ENCODE results near the gene ERBB2. TPM values are rescaled to one million over a fixed set of nuclear protein-coding genes. Genes with fewer than 3 reads are reported as not detected.
A peak's percentile ranks its signal among the peaks of the same experiment; 100 is the strongest.

ERBB2 gene
- total and polyA plus RNA-seq, 2 of the 13 experiments (the other 11 are each of a cell fraction or from before 2014, with no cell fraction given) = 57.7 to 64.1 TPM

- TF ChIP-seq, protein P1, sequence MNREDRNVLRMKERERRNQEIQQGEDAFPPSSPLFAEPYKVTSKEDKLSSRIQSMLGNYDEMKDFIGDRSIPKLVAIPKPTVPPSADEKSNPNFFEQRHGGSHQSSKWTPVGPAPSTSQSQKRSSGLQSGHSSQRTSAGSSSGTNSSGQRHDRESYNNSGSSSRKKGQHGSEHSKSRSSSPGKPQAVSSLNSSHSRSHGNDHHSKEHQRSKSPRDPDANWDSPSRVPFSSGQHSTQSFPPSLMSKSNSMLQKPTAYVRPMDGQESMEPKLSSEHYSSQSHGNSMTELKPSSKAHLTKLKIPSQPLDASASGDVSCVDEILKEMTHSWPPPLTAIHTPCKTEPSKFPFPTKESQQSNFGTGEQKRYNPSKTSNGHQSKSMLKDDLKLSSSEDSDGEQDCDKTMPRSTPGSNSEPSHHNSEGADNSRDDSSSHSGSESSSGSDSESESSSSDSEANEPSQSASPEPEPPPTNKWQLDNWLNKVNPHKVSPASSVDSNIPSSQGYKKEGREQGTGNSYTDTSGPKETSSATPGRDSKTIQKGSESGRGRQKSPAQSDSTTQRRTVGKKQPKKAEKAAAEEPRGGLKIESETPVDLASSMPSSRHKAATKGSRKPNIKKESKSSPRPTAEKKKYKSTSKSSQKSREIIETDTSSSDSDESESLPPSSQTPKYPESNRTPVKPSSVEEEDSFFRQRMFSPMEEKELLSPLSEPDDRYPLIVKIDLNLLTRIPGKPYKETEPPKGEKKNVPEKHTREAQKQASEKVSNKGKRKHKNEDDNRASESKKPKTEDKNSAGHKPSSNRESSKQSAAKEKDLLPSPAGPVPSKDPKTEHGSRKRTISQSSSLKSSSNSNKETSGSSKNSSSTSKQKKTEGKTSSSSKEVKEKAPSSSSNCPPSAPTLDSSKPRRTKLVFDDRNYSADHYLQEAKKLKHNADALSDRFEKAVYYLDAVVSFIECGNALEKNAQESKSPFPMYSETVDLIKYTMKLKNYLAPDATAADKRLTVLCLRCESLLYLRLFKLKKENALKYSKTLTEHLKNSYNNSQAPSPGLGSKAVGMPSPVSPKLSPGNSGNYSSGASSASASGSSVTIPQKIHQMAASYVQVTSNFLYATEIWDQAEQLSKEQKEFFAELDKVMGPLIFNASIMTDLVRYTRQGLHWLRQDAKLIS (CRISPR knock-in tag; IDR thresholded peaks at IDR 0.05) = peak; percentile 65; the same call in 1 of the 2 replicates
- TF ChIP-seq ZBTB7A (CRISPR knock-in tag; IDR thresholded peaks at IDR 0.05) = no peak
- peak; percentile 63; the same call in 1 of the 2 replicates for TF ChIP-seq ZNF354B (CRISPR knock-in tag; IDR thresholded peaks at IDR 0.05)
- TF ChIP-seq ZBTB8A (CRISPR knock-in tag; IDR thresholded peaks at IDR 0.05; ENCODE audit: borderline replicate concordance, low read depth) = no peak
- TF ChIP-seq TCF7 (IDR thresholded peaks at IDR 0.05; ENCODE audit: low read depth) = no peak
- no peak for TF ChIP-seq CC2D1A (CRISPR knock-in tag; IDR thresholded peaks at IDR 0.05)
- peak; percentile 63; the same call in 1 of the 2 replicates for TF ChIP-seq HOXA5 (CRISPR knock-in tag; IDR thresholded peaks at IDR 0.05)
- TF ChIP-seq ZNF547 (CRISPR knock-in tag; IDR thresholded peaks at IDR 0.05) = 0 out of 2 replicates have a peak, but pooled peaks have one; percentile 1
- TF ChIP-seq, protein P2, sequence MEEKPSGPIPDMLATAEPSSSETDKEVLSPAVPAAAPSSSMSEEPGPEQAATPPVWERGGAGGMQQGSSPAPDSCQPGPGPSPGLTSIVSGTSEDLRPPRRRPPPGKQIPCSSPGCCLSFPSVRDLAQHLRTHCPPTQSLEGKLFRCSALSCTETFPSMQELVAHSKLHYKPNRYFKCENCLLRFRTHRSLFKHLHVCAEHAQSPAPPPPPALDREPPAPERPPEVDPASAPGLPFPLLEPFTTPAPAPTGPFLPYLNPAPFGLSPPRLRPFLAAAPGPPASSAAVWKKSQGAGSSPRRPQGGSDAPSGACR (CRISPR knock-in tag; IDR thresholded peaks at IDR 0.05) = peak; percentile 26; the same call in 1 of the 2 replicates
- TF ChIP-seq, protein P3, sequence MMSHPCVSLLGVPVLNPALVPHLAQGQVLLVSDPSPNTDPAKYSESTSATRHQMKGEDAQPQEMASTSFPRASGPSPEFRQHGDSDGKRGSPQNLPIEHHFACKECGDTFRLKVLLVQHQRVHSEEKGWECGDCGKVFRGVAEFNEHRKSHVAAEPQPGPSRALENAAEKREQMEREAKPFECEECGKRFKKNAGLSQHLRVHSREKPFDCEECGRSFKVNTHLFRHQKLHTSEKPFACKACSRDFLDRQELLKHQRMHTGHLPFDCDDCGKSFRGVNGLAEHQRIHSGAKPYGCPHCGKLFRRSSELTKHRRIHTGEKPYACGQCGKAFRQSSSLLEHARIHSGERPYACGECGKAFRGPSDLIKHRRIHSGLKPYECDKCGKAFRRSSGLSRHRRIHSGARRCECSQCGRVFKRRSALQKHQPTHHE (CRISPR knock-in tag; IDR thresholded peaks at IDR 0.05; ENCODE audit: borderline replicate concordance) = no peak
- TF ChIP-seq HDAC2 (CRISPR knock-in tag; IDR thresholded peaks at IDR 0.05) = peak; percentile 72
- no peak for TF ChIP-seq CENPT (CRISPR knock-in tag; IDR thresholded peaks at IDR 0.05; ENCODE audit: low read depth)
- no peak for TF ChIP-seq NFATC3 (CRISPR knock-in tag; IDR thresholded peaks at IDR 0.05)
- TF ChIP-seq EP300 (IDR thresholded peaks at IDR 0.05; ENCODE audit: low read depth in 2 of 2, low read length in 2 of 2) = peak in 1 of 2 experiments; percentile 46; a peak in 2 of 4 replicates
- no peak for TF ChIP-seq EP300 (CRISPR knock-in tag; IDR thresholded peaks at IDR 0.05; ENCODE audit: borderline replicate concordance)
- no peak for TF ChIP-seq ZNF460 (CRISPR knock-in tag; IDR thresholded peaks at IDR 0.05; ENCODE audit: borderline replicate concordance)
- TF ChIP-seq ELF4 (CRISPR knock-in tag; IDR thresholded peaks at IDR 0.05; ENCODE audit: borderline replicate concordance) = peak; percentile 70; the same call in 1 of the 2 replicates
- peak; percentile 88 for TF ChIP-seq RBM39 (IDR thresholded peaks at IDR 0.05; ENCODE audit: low read depth, low read length, poor library complexity, severe bottlenecking)
- TF ChIP-seq RXRB (CRISPR knock-in tag; IDR thresholded peaks at IDR 0.05; ENCODE audit: borderline replicate concordance) = peak; percentile 44; the same call in 1 of the 2 replicates
- TF ChIP-seq ZNF563 (CRISPR knock-in tag; IDR thresholded peaks at IDR 0.05) = peak; percentile 80
- no peak; the same call in 1 of the 2 replicates for TF ChIP-seq MEF2D (CRISPR knock-in tag; IDR thresholded peaks at IDR 0.05)
- TF ChIP-seq POLR2AphosphoS5 (IDR thresholded peaks at IDR 0.05; ENCODE audit: low read depth, low read length) = peak; percentile 79
- peak; percentile 67; the same call in 1 of the 2 replicates for TF ChIP-seq HOXA3 (CRISPR knock-in tag; IDR thresholded peaks at IDR 0.05)
These were observed 12.1 kb upstream of the ERBB2 start, which contains the start of gene PGAP3 (continued) for GRCh38 chr17:39687546-39688474.
